Measurements from ENCODE around the gene TMEM54.

Gene TMEM54

GRCh38 chr1:32867151-32867550, 34.0 kb downstream of the TMEM54 start:
- DNase-seq (ENCODE audit: insufficient read length, low spot score) = no peak
- FAIRE-seq = no peak

- no peak for DNase-seq (ENCODE audit: insufficient read length, low spot score)
- no peak for FAIRE-seq
These were observed 35.4 kb downstream of the TMEM54 start for GRCh38 chr1:32865639-32866405.

- no peak for DNase-seq (ENCODE audit: insufficient read length, low spot score)
- FAIRE-seq = no peak
These were observed 36.7 kb downstream of the TMEM54 start for GRCh38 chr1:32864375-32865019.

- DNase-seq (ENCODE audit: insufficient read length, low spot score) = no peak
- FAIRE-seq = no peak
These were observed 37.3 kb downstream of the TMEM54 start for GRCh38 chr1:32863881-32864245.

- no peak for FAIRE-seq
- DNase-seq (ENCODE audit: insufficient read length, low spot score) = no peak
These were observed 37.8 kb downstream of the TMEM54 start for GRCh38 chr1:32863218-32863880.

GRCh38 chr1:32861904-32862695, 39.1 kb downstream of the TMEM54 start:
- no peak for FAIRE-seq

GRCh38 chr1:32860566-32860965, 40.6 kb downstream of the TMEM54 start:
- DNase-seq (ENCODE audit: insufficient read length, low spot score) (no peak), FAIRE-seq (no peak)

More at GRCh38 chr1:32861904-32862695, 39.1 kb downstream of the TMEM54 start:
- DNase-seq (ENCODE audit: insufficient read length, low spot score) = no peak

- FAIRE-seq (no peak), DNase-seq (ENCODE audit: insufficient read length, low spot score) (no peak)
These were observed 41.3 kb downstream of the TMEM54 start for GRCh38 chr1:32859915-32860314.

GRCh38 chr1:32858791-32859190, 42.4 kb downstream of the TMEM54 start:
- DNase-seq (ENCODE audit: insufficient read length, low spot score) (no peak), FAIRE-seq (no peak)

GRCh38 chr1:32858136-32858535, 43.1 kb downstream of the TMEM54 start:
- no peak for FAIRE-seq
- DNase-seq (ENCODE audit: insufficient read length, low spot score) = no peak

GRCh38 chr1:32855861-32856617, 45.1 kb downstream of the TMEM54 start:
- FAIRE-seq (no peak), DNase-seq (ENCODE audit: insufficient read length, low spot score) (no peak)

GRCh38 chr1:32848354-32849063, 52.7 kb downstream of the TMEM54 start:
- FAIRE-seq (peak; percentile 48), DNase-seq (ENCODE audit: insufficient read length, low spot score) (no peak)

All from GM19239 (cell line).